Ishikawa (cell line): ENCODE measurements around the gene GNRH2.

ENCODE experiments used
- EGR1 ChIP-seq: IDR thresholded peaks from 2 replicates; pipeline ENCODE4 v1.6.1; 2012
- EP300 ChIP-seq: IDR thresholded peaks from 2 replicates; pipeline ENCODE4 v1.6.1; 2012; ENCODE audit warnings: borderline replicate concordance
- FOXM1 ChIP-seq: IDR thresholded peaks from 2 replicates; pipeline ENCODE4 v1.6.1; 2012; ENCODE audit warnings: low read depth, borderline replicate concordance
- MAX ChIP-seq: IDR thresholded peaks from 2 replicates; pipeline ENCODE4 v1.6.1; 2012

GRCh38 chr20:3051385-3052019, 8.1 kb downstream of the GNRH2 start:
- TF ChIP-seq MAX (no peak), EP300 (no peak), FOXM1 (no peak), EGR1 (no peak)
